ENCODE results near the gene REEP6. TPM values are rescaled to one million over a fixed set of nuclear protein-coding genes. Genes with fewer than 3 reads are reported as not detected.

REEP6 gene
- total and polyA plus RNA-seq, 2 of the 4 experiments (the other 2 are of a cell fraction): 1.3 to 2.2 TPM

DNA sequence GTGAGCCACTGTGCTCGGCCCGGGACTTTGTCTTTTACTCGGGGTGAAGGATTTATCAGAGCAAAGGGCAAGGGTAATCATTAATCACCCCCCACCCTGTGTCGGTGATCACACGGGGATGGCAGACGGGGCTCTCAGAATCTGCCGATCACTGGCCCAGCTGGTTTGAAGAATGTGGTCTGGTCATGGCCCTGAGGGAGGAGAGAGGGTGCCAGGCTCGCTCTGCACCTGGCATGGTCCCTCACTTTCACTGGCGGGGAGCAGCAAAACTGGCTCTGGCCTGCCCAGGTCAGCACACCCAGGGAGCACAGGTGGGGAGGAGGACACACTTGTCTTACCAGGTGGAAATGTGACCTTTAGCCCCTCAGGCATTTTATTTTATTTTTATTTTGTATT is 10.2 kb downstream of the REEP6 start:
- dilution Hi-C loops (cut with HindIII; ENCODE audit: low sequenced_read_pairs, unreplicated experiment) (no loop called here), in situ Hi-C loops (cut with MboI; ENCODE audit: low sequenced_read_pairs) (no loop called here), intact Hi-C loops (cut with micrococcal nuclease) (no loop called here)
- Histone ChIP-seq H3K23ac (ENCODE audit: low read depth, low read length) (no peak overlapping the region), H3K27ac (ENCODE audit: insufficient read depth, low read length) (no peak overlapping the region), H3K4me1 (ENCODE audit: control insufficient read depth, insufficient read depth, low read length) (peaks cover 3% of the 10 kb centered on the region), H3K9ac (ENCODE audit: low read depth, low read length) (no peak overlapping the region), H2BK5ac (ENCODE audit: low read depth, low read length, poor library complexity, severe bottlenecking) (no peak overlapping the region), H2BK120ac (ENCODE audit: low read depth, low read length) (no peak overlapping the region), H3K27me3 (ENCODE audit: control insufficient read depth, insufficient read depth, low read length) (peaks cover 10% of the 10 kb centered on the region; the same call in 1 of the 2 replicates), H2AFZ (replicated peaks; ENCODE audit: low read length, poor library complexity) (no peak overlapping the region), H4K8ac (ENCODE audit: low read depth in 2 of 2, low read length in 2 of 2) (no peak overlapping the region), H3K14ac (replicated peaks; ENCODE audit: low read depth, low read length) (no peak overlapping the region), H3K9me1 (ENCODE audit: insufficient read depth, low read length) (no peaks in the 10 kb centered on the region), H2AK9ac (replicated peaks; ENCODE audit: low read depth, low read length, poor library complexity) (no peak overlapping the region), H2BK15ac (ENCODE audit: low read depth, low read length) (no peak overlapping the region), H3K56ac (ENCODE audit: extremely low read depth, insufficient read depth, low read length) (no peak overlapping the region), H2AK5ac (ENCODE audit: low read depth, low read length) (no peak overlapping the region), H2BK20ac (ENCODE audit: low read depth, low read length) (no peak overlapping the region), H4K91ac (ENCODE audit: insufficient read depth, low read depth, low read length) (no peak overlapping the region), H3K36me3 (ENCODE audit: control insufficient read depth, insufficient read depth, low read length) (peaks cover 8% of the 10 kb centered on the region), H4K5ac (ENCODE audit: low read depth, low read length) (no peak overlapping the region), H3K18ac (ENCODE audit: low read depth, low read length) (no peak overlapping the region), H3K4me3 (ENCODE audit: insufficient read depth, low read depth, low read length) (no peak overlapping the region), H4K20me1 (ENCODE audit: insufficient read depth, low read length) (no peaks in the 10 kb centered on the region; the same call in 1 of the 2 replicates), H3K4ac (ENCODE audit: low read depth, low read length) (no peak overlapping the region), H3K9me3 (ENCODE audit: control insufficient read depth, insufficient read depth, low read length) (no peaks in the 10 kb centered on the region), H3K79me1 (ENCODE audit: low read depth in 1 of 2, low read length in 2 of 2) (no peaks in the 10 kb centered on the region), H3K4me2 (ENCODE audit: low read depth, low read length) (no peak overlapping the region)
- no CpG with 5 or more reads among the region's 9 CpGs for WGBS, 2 experiments (ENCODE audit: extremely low coverage in 2 of 2, insufficient read length in 1 of 2)
- ChIA-PET CTCF (no interaction called here), POLR2A (ENCODE audit: unreplicated experiment) (no interaction called here)
- ATAC-seq (ENCODE audit: low read depth): no peak
- no peak for TF ChIP-seq CEBPB (IDR thresholded peaks at IDR 0.05; ENCODE audit: low read depth, low read length)
- no peak for TF ChIP-seq RAD21 (IDR thresholded peaks at IDR 0.05; ENCODE audit: low read length)
- TF ChIP-seq, protein P1, sequence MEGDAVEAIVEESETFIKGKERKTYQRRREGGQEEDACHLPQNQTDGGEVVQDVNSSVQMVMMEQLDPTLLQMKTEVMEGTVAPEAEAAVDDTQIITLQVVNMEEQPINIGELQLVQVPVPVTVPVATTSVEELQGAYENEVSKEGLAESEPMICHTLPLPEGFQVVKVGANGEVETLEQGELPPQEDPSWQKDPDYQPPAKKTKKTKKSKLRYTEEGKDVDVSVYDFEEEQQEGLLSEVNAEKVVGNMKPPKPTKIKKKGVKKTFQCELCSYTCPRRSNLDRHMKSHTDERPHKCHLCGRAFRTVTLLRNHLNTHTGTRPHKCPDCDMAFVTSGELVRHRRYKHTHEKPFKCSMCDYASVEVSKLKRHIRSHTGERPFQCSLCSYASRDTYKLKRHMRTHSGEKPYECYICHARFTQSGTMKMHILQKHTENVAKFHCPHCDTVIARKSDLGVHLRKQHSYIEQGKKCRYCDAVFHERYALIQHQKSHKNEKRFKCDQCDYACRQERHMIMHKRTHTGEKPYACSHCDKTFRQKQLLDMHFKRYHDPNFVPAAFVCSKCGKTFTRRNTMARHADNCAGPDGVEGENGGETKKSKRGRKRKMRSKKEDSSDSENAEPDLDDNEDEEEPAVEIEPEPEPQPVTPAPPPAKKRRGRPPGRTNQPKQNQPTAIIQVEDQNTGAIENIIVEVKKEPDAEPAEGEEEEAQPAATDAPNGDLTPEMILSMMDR (conservative IDR thresholded peaks at IDR 0.05; ENCODE audit: low read depth, low read length): no peak
- TF ChIP-seq BHLHE40 (IDR thresholded peaks at IDR 0.05; ENCODE audit: low read depth, low read length): no peak
- no peak for TF ChIP-seq SMC3 (IDR thresholded peaks at IDR 0.05; ENCODE audit: low read depth, low read length)
- no peak for TF ChIP-seq RCOR1 (IDR thresholded peaks at IDR 0.05; ENCODE audit: insufficient replicate concordance, low read length)
- no peak for TF ChIP-seq NFE2L2 (IDR thresholded peaks at IDR 0.05; ENCODE audit: low read depth, low read length)
- no peak for DNase-seq
- no TSS peak for BruUV-seq (replicated peaks)
